Cerebellar nuclear complex (tissue), 1 donor: ENCODE data around the gene ADAMTSL3.
"Not testable (repeated sequence)": the region's sequence is repeated elsewhere in the genome, so short reads cannot be mapped to it uniquely, and the experiment has no call there.

Experiments used
- DNase-seq, 2 experiments: peaks; one replicate each; lab custom pipeline; 2025; lab: John Stamatoyannopoulos, UW

Gene ADAMTSL3

GRCh38 chr15:84023636-84024035, 369.7 kb downstream of the ADAMTSL3 start:
- DNase-seq = no peak

- no peak for DNase-seq
Observed at GRCh38 chr15:84033793-84034553, 380.1 kb downstream of the ADAMTSL3 start.

GRCh38 chr15:84034578-84035398, 380.9 kb downstream of the ADAMTSL3 start:
- DNase-seq = no peak

- no peak for DNase-seq
Observed at GRCh38 chr15:84035399-84035766, 381.5 kb downstream of the ADAMTSL3 start.

GRCh38 chr15:84037301-84037700, 383.4 kb downstream of the ADAMTSL3 start:
- no peak for DNase-seq

GRCh38 chr15:84042434-84043056, 388.6 kb downstream of the ADAMTSL3 start:
- DNase-seq = not testable (repeated sequence)

GRCh38 chr15:84046064-84046637, 392.2 kb downstream of the ADAMTSL3 start:
- no peak for DNase-seq

GRCh38 chr15:84049480-84049879, 395.6 kb downstream of the ADAMTSL3 start:
- not testable (repeated sequence) for DNase-seq

GRCh38 chr15:84050076-84050475, 396.2 kb downstream of the ADAMTSL3 start:
- DNase-seq = no peak

- not testable (repeated sequence) for DNase-seq
Observed at GRCh38 chr15:84051146-84051545, 397.2 kb downstream of the ADAMTSL3 start.

- not testable (repeated sequence) for DNase-seq
Observed at GRCh38 chr15:84054544-84054943, 400.6 kb downstream of the ADAMTSL3 start.

- no peak for DNase-seq
Observed at GRCh38 chr15:84057714-84058331, 403.9 kb downstream of the ADAMTSL3 start.

- not testable (repeated sequence) for DNase-seq
Observed at GRCh38 chr15:84063674-84064073, 409.8 kb downstream of the ADAMTSL3 start.

- not testable (repeated sequence) for DNase-seq
Observed at GRCh38 chr15:84068674-84069073, 414.8 kb downstream of the ADAMTSL3 start.

GRCh38 chr15:84078038-84078437, 424.1 kb downstream of the ADAMTSL3 start:
- DNase-seq = not testable (repeated sequence)

- not testable (repeated sequence) for DNase-seq
Observed at GRCh38 chr15:84079325-84079884, 425.5 kb downstream of the ADAMTSL3 start.

- no peak for DNase-seq
Observed at GRCh38 chr15:84079885-84080777, 426.2 kb downstream of the ADAMTSL3 start.

- not testable (repeated sequence) for DNase-seq
Observed at GRCh38 chr15:84080778-84081084, 426.8 kb downstream of the ADAMTSL3 start.

GRCh38 chr15:84081391-84082168, 427.7 kb downstream of the ADAMTSL3 start:
- no peak for DNase-seq

GRCh38 chr15:84082739-84083138, 428.8 kb downstream of the ADAMTSL3 start:
- no peak for DNase-seq
